SU-DHL-6 (cell line): ENCODE data around the gene MUC13.

Source experiments
- H2AFZ ChIP-seq: fragments of 200-600 bp; sonication (generic); 2 replicates; pipeline ENCODE4 v1.6.1; 2014; ENCODE audit warnings: low read depth, mild to moderate bottlenecking, moderate library complexity, mixed read lengths, antibody characterized with exemption, low read length; ENCODE audit not compliant: severe bottlenecking
- H3F3A ChIP-seq: fragments of 200-600 bp; shearing (Covaris generic); 2 replicates; pipeline ENCODE4 v1.6.0; 2016; ENCODE audit warnings: antibody characterized with exemption, mild to moderate bottlenecking; ENCODE audit not compliant: insufficient read depth
- H3K27ac ChIP-seq: fragments of 200-600 bp; sonication (generic); 2 replicates; pipeline ENCODE4 v1.5.1; 2016; ENCODE audit warnings: low read depth, mild to moderate bottlenecking, low read length, moderate library complexity, mixed read lengths
- H3K27me3 ChIP-seq: fragments of 200-600 bp; sonication (generic), shearing (Covaris generic); 2 replicates; pipeline ENCODE4 v1.6.0; 2014; ENCODE audit warnings: mild to moderate bottlenecking, low read length
- H3K36me3 ChIP-seq: fragments of 200-600 bp; sonication (generic); 2 replicates; pipeline ENCODE4 v1.6.1; 2014; ENCODE audit warnings: mild to moderate bottlenecking, low read length, mixed read lengths
- H3K4me2 ChIP-seq: fragments of 300-600, 200-600 bp; shearing (Covaris generic), sonication (generic); 2 replicates; pipeline ENCODE4 v1.6.0; 2014; ENCODE audit warnings: low read length, low read depth, mild to moderate bottlenecking; ENCODE audit not compliant: poor library complexity, severe bottlenecking
- H3K4me3 ChIP-seq: fragments of 200-600 bp; sonication (generic); 2 replicates; pipeline ENCODE4 v1.5.1; 2014; ENCODE audit warnings: antibody characterized with exemption, low read length, mild to moderate bottlenecking, mixed read lengths; ENCODE audit not compliant: insufficient read depth, poor library complexity, severe bottlenecking
- H3K79me2 ChIP-seq: fragments of 200-600 bp; sonication (generic); 2 replicates; pipeline ENCODE4 v1.6.1; 2014; ENCODE audit warnings: mild to moderate bottlenecking, low read length, moderate library complexity; ENCODE audit not compliant: insufficient read depth
- H3K9ac ChIP-seq: fragments of 200-600 bp; sonication (generic); 2 replicates; pipeline ENCODE4 v1.7.0; 2014; ENCODE audit warnings: mild to moderate bottlenecking, low read length
- H3K9me2 ChIP-seq: fragments of 200-600 bp; sonication (generic); replicated peaks from 2 replicates; pipeline ENCODE4 v1.6.1; 2014; ENCODE audit warnings: low read length; ENCODE audit not compliant: insufficient read depth
- H3K9me3 ChIP-seq: fragments of 200-600 bp; sonication (generic); 2 replicates; pipeline ENCODE4 v1.6.1; 2014; ENCODE audit warnings: low read length, mixed read lengths; ENCODE audit not compliant: insufficient read depth
- H4K20me1 ChIP-seq: fragments of 200-600 bp; sonication (generic); 2 replicates; pipeline ENCODE4 v1.6.1; 2014; ENCODE audit warnings: low read depth, mild to moderate bottlenecking, antibody characterized with exemption, low read length, moderate library complexity, mixed read lengths
- EZH2phosphoT487 ChIP-seq: fragments of 200-600 bp; sonication (generic), shearing (Covaris generic); conservative IDR thresholded peaks from 2 replicates; pipeline ENCODE4 v1.6.1; 2018; ENCODE audit warnings: mild to moderate bottlenecking, antibody characterized with exemption, low read length, moderate library complexity, mixed read lengths
- TF ChIP-seq, protein P1 (sequence below): fragments of 200-600 bp; sonication (generic); IDR thresholded peaks from one replicate; pipeline ENCODE4 v1.5.1; 2017; ENCODE audit warnings: antibody characterized with exemption, mild to moderate bottlenecking, low read length, moderate library complexity; ENCODE audit not compliant: insufficient read depth, poor library complexity, severe bottlenecking

Gene MUC13

DNA sequence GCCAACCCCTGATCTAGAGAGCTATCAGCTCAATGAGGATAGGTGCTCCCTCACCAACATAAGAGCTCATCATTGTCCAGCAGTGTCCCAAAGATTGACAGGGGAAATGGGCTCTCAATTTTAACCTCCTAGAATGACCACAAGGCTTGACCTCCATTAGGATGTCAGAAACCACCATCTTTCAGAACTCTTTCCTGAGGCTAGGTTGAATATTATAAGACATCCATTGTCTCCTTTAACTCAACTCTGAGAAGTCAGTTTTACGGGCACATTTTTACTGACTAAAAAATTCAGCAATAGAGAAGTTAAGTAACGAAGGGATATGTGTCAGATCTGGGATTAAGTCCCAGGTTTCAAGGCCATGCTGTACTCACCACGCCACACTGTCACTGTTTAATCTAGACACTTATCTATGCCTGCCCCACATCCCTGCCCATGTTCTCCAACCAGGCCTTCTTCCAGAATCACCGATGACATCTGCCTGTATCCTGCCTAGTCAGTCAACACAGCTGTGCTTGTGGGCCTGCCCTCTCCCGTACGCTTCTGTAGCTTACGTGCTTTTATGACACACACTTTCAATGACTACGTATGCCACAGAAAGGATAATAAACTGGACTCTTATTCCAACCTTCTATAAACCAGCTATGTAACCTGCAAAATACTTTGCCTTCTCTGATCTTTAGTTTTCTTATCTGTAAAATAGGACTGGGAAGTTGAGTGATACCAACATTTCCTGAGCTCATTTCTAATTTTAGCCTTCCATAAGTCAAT is 17.1 kb upstream of the MUC13 start:
- Histone ChIP-seq H3K9me2 (no peaks in the 10 kb centered on the region), H4K20me1 (no peaks in the 10 kb centered on the region), H3K79me2 (no peaks in the 10 kb centered on the region), H3K4me2 (no peak overlapping the region), H2AFZ (no peak overlapping the region), H3K9ac (no peak overlapping the region), H3K27me3 (no peaks in the 10 kb centered on the region), H3K36me3 (no peaks in the 10 kb centered on the region), H3K27ac (no peak overlapping the region), H3K9me3 (no peaks in the 10 kb centered on the region), H3F3A (no peaks in the 10 kb centered on the region), H3K4me3 (no peak overlapping the region)
- no peak for TF ChIP-seq EZH2phosphoT487
- TF ChIP-seq, protein P1, sequence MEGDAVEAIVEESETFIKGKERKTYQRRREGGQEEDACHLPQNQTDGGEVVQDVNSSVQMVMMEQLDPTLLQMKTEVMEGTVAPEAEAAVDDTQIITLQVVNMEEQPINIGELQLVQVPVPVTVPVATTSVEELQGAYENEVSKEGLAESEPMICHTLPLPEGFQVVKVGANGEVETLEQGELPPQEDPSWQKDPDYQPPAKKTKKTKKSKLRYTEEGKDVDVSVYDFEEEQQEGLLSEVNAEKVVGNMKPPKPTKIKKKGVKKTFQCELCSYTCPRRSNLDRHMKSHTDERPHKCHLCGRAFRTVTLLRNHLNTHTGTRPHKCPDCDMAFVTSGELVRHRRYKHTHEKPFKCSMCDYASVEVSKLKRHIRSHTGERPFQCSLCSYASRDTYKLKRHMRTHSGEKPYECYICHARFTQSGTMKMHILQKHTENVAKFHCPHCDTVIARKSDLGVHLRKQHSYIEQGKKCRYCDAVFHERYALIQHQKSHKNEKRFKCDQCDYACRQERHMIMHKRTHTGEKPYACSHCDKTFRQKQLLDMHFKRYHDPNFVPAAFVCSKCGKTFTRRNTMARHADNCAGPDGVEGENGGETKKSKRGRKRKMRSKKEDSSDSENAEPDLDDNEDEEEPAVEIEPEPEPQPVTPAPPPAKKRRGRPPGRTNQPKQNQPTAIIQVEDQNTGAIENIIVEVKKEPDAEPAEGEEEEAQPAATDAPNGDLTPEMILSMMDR: no peak

DNA sequence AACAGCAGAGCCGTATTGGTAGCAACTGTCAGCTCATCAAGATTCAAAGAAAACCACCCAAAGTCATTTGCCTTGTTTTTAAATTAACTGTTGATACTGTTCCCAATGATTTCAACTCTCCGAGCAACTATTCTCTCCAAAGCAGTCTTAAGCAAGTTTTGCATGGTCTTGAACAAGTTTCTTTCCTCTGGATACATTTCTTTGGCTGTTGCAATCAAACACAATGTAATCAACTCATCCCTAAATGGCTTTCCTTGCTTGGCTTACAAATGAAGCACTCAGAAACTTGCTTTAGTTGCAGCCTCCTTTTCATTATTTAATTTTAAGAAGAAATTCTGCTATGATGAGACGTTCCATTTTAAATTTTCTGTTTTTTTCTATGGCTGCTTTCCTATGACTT is 15.5 kb upstream of the MUC13 start:
- H3K36me3 ChIP-seq: no peaks in the 10 kb centered on the region
- H3K4me3 ChIP-seq: no peak overlapping the region
- no peaks in the 10 kb centered on the region for H4K20me1 ChIP-seq
- no peak overlapping the region for H3K9ac ChIP-seq
- no peaks in the 10 kb centered on the region for H3K9me2 ChIP-seq
- H3K9me3 ChIP-seq: no peaks in the 10 kb centered on the region
- TF ChIP-seq, protein P1: no peak
- TF ChIP-seq EZH2phosphoT487: no peak
- no peak overlapping the region for H3K27ac ChIP-seq
- H2AFZ ChIP-seq: no peak overlapping the region
- no peaks in the 10 kb centered on the region; the same call in 1 of the 2 replicates for H3K27me3 ChIP-seq
- no peaks in the 10 kb centered on the region for H3F3A ChIP-seq
- H3K79me2 ChIP-seq: no peaks in the 10 kb centered on the region
- H3K4me2 ChIP-seq: no peak overlapping the region

DNA sequence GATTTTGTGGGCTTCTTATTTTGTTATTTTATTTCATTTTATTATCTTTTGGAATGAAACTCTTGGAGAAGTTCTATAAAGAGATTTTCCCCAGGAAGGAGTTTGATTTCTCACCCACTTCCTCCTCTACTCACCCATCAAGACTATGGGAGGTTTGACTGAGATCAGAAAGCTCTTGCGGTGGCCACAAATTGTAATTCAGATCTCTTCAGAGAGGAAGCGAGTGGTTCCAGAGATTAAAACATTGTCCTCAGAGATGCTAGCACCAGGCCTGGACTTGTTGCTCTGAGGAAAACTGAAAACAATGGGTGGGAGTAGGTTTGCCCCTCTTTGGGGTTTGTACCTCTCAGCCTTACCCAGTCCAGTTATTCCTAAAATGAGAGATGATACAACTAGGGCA is 8.1 kb upstream of the MUC13 start:
- no peaks in the 10 kb centered on the region for H4K20me1 ChIP-seq
- H3K27ac ChIP-seq: no peak overlapping the region
- H3K4me3 ChIP-seq: no peak overlapping the region
- H2AFZ ChIP-seq: no peak overlapping the region
- no peaks in the 10 kb centered on the region; the same call in 1 of the 2 replicates for H3K27me3 ChIP-seq
- H3K9me3 ChIP-seq: no peaks in the 10 kb centered on the region
- no peak overlapping the region for H3K9ac ChIP-seq
- no peak for TF ChIP-seq EZH2phosphoT487
- TF ChIP-seq, protein P1: no peak
- H3K4me2 ChIP-seq: no peak overlapping the region
- H3K79me2 ChIP-seq: no peaks in the 10 kb centered on the region
- no peaks in the 10 kb centered on the region for H3K36me3 ChIP-seq
- H3K9me2 ChIP-seq: no peaks in the 10 kb centered on the region
- H3F3A ChIP-seq: no peaks in the 10 kb centered on the region
